Stimulated activated CD4-positive, alpha-beta T cell treated with anti-CD3 and anti-CD28 coated beads, Interleukin-15, amount 100 ng/mL, for 1 hour (primary cell): ENCODE measurements around the gene SKI.

Source experiments
- DNase-seq, 2 donors: peaks; one replicate each; pipeline ENCODE4 v3.0.0-alpha.2; 2020; ENCODE audit warnings: low read depth in 1 of 2, low spot score in 1 of 2

The SKI gene

DNA sequence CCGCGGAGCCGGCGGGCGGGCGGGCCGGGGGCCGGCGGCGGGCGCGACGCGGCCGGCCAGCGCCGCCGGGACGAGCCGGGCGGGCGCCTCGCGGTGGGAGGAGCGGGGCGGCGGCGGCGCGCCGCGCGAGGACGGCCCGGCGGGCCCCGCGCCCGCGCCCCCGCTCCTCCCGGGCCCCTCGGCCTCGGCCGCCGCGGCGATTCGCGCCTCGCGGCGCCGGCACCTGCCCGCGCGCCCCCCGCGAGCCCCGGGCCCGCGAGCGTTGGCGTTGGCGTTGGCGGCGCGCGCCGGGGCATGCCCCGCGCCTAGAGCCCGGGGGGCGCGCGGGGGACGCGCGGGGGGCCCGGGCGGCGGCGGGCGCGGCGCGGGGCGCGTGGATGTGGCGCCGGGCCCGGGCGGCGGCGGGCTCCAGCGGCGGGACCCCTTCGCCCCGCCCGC lies at the start of gene SKI:
TSS of gene SKI (plus strand) at position 163 of the 438 bp plus-strand sequence. CDS start 448 bp downstream, outside the sequence.
- no peak for DNase-seq

DNA sequence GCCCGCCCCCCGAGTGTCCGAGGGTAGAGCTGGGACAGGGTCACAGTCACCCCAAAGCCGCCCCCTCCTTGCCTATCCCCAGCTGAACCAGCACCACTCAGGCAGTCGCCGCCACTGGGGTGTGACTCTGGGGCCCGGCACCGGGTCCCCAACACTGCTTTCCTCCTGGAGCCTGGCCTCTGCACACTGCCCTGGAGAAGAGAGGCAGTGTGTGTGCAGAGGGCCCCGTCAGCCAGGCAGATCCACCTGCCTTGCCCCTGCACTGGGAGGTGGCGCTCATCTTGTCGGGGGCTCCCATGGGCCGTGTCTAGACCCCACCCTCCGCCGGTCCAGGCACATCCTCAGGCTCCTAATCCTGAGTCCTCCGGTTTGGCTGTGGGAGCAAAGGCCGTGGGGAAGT lies 49.2 kb upstream of the SKI start:
- DNase-seq: no peak

DNA sequence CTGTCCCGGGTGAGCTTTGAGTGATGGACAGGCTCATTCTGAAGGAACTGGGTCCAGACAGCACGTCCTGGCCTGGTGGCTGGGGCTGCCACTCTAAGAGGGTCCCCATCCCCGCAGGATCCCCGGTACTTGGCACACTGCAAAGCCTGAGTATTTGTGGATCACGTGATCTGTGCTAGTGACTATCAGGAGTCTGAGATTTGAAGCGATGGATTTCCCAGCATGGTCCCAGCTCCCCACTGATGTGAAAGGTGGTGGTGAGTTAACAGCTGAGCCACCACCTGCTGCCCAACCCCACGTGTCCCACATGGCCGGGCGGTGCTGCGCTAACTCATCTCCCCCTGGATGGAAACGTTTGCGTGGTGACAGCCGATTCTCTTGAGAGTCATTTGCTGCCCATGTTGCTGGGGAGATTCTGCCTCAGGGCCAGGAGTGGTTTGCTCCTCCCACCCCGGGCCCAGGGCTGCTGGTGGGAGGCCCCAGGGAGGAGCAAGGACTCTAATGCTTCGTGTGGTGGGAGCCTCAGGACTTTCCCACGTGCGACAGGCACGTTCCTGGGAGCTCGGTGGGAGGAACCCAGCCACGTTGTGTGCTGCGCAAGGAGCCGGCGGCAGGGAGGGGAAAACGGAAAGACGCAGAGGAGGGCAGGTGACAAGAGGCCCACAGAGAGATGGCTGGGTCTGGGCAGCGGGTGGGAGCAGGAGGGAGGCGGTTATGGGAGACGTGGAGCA lies 48.7 kb upstream of the SKI start:
- DNase-seq: no peak

DNA sequence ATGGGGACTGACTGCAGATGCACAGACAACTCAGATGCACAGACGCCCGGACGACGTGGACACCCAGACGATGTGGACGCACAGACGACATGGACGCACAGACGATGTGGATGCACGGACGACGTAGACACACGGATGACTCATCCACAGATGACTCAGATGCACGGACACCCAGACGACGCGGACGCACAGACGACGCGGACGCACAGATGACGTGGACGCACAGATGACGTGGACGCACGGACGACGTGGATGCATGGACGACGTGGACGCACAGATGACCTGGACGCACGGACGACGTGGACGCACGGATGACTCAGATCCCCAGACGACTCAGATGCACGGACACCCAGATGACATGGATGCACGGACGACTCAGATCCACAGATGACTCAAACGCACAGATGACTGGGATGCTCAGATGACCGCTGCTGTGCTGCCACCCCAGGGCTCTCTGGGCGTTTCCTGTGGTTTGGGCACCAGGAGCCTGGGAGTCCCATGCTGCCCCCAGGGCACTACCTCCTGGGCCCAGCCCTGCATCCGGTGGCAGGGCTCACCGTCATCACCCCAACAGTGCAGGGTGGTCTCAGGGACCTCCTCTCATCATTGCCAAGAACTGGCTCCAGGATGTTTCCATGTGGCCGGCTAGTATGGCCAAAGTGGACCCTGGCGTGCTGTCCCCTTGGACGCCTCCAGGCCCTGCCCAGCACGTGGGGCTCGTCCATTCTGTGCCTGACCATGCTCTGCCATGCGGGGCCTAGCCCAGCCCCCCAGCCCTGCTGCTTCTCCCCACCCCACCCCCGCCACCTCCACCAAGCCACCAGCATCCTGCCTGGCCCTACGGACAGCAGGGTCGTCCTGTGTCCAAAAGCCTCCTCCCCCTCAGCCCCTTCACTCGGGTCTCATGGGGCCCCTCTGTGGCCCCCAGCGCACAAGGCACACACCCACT lies 47.5 kb upstream of the SKI start:
- DNase-seq: no peak

DNA sequence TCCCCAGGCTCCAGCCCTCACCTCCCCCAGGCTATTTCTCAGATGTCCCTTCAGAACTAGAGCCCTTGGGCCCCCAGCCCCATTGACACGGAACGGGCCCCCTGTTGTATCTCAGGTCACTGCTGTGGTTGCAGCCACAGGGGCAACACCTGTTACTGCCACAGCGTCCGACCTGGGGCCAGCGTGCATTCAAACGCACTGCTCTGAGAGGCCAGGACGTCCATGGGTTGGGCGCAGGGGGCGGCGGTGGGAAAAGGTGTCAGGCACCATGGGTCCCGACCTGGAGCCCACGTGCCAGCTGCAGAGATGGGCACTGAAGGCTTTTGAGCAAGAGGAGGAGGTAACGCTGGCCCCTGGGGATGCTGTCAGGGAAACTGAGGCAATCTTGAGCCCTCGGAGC lies 46.8 kb upstream of the SKI start:
- no peak for DNase-seq

DNA sequence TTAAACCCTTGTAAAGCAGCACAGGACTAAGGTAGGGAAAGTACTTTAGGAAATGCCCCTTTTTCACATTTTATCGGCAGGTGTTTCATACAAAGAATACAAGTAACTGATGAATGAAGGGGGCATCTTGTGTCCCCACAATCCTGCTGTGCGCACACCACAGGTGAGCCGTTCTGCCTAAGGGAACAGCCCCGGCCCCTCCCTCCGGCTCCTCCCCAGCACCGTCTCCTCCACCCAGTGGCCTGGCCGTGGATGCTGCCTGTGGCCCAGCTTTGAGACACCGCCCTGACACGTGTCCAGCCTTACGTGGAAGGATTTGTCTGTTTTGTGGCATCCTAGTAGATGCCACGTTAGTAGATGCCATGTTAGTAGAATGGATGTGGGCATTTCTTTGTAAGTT lies 46.4 kb upstream of the SKI start:
- DNase-seq: no peak

DNA sequence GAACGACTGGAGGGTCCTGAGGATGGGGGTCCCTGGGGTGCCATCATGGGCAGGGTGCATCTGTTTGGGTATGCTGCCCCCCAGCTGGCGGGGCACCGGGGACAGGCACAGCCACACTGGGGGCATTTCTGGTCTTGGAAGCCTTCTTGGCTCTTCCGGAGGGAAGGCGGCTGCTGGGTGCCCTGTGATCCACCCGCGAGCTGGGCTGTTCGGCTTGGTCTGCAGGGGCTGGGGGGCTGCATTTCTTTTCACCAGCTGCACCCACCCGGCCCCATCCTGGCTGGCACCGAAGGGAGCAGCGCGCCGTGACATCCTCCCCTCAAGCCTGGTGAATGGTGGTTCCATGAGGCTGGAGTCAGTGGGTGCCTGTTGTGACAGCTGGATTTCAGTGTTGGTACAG lies 45.7 kb upstream of the SKI start:
- no peak for DNase-seq

DNA sequence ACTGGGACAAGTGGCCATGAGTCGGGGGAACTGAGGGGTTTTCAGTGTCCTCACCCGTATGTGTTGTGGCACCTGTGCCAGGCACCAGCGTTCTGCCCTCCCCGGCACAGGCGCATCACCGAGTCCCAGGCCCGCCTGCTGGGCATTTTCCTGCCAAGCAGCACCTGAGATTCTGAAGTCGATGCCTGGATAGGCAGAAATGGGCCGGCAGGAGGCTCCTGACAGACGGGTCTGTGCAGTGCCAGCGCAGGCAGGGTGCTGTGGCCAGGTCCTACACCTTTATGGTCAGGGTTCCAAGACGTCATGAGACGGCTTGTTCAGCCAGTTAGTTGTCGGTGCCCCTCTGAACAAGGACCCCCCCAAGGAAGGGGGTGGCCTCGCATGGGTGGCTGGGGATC lies 44.2 kb upstream of the SKI start:
- DNase-seq: no peak

DNA sequence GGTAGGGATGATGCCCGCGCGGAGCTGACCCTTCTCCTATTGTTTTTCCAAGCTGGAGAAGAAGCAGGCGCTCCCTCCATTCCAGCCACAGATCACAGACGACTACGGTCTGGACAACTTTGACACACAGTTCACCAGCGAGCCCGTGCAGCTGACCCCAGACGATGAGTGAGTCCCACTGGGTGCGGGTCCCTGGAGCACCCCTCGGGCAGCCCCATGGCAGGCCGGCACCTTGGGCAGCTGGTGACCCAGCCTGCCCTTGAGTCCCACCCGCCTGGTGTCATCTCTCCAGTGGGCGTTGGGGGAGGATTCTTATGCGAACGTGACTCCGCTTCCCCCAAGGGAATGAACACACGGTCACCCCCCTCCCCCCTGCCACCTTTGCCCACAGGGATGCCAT lies 43.6 kb upstream of the SKI start:
- DNase-seq: no peak

DNA sequence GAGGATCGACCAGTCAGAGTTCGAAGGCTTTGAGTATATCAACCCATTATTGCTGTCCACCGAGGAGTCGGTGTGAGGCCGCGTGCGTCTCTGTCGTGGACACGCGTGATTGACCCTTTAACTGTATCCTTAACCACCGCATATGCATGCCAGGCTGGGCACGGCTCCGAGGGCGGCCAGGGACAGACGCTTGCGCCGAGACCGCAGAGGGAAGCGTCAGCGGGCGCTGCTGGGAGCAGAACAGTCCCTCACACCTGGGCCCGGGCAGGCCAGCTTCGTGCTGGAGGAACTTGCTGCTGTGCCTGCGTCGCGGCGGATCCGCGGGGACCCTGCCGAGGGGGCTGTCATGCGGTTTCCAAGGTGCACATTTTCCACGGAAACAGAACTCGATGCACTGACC lies 43.2 kb upstream of the SKI start:
- no peak for DNase-seq

DNA sequence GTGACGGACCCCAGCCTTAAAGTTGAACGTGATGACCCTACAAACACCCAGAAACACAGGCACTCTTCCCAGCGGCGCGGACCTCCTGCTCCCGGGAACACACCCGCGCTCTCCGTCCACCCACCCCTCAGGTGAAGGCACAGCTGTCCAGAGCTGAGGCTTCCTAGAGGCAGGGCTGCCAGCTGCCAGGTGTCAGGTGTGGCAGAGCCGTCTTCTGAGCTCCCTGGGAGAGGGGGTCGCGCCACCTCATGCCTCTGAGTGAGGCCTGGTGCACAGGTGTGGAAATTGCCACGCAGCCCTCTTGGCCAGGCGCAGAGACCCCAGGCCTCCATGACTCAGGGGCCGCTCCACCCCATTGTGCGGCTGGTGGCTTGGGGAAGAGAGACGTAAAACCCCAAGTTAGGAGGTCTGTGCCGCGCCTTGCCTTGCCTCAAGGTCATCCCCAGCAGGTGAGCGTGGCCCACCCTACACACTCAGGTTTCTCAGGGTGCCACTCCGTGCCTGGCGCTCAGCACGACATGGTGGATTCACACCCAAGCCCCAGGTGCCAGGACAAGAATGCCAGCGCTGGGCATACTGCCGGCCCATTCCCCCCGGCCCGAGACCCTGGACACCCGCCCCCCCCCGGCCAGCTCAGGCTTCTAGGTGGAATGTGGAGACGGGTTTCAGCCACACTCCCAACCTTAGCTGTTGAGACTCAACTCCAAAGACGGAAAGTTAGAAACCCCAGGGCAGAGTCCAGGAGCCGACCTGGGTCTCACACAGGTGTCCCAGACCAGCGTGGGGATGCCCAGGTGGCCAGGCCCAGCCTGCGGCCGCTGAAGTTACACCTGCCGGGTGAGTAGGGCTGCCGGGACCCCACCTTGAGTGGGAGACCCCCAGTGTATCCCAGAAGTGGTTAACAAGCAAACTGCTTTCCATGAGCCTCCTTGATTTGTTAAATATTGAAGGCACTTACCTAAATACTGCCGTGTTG lies 42.0 kb upstream of the SKI start:
- no peak for DNase-seq

DNA sequence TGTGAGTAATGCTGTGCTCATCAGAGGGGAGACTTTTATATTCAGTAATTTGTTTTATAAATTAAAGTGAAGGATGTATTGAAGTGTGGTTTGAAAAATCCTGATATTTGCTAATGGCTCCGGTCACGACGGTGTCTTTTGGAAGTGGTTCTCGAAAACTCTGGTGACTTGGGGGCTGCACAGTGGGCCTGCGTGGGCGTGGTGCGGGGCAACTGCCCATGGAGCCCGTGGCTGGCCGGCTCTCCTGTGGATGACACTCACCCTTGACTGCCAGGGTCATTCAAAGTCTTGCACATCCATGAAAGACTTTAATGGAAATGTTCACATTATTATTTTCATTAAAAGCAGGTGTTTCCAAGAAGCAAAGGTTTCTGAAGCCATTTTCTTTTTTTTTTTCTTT lies 41.2 kb upstream of the SKI start:
- DNase-seq: no peak

DNA sequence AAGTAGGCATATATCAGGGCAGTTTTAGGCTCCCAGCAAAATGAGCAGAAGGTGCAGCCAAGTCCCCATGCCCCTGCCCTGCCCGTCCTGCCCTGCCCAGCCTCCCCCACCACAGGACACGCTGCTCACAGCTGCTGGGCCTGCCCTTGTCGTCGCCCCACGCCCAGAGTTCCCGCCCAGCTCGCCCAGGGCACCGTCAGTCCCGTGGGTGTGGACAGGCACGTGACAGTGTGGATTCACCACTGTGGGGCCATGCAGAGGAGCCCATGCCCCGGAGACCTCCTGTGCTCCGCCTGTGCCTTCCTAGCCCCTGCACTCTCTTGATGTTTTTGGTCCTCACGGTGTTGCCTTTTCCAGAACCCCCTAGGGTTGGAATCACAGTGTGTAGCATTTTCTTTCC lies 40.5 kb upstream of the SKI start:
- no peak for DNase-seq

DNA sequence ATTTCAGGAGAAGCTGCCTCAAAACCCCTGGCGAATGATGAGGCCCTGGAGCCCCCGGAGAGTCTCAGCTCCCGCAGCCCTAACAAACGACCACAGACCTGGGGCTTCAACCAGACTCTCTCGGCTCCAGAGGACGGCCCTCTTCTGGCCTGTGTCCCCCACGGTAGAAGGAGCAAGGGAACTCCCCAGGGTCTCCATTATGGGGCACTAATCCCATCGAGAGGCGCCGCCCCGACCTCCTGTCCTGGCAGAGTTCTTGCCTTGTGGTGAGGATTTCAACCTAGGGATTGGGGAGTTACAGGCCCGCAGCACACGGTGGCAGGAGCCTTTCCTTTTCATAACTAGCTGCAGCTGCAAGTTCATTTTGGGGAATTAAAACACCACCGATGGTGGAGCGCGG lies 39.8 kb upstream of the SKI start:
- DNase-seq: no peak

DNA sequence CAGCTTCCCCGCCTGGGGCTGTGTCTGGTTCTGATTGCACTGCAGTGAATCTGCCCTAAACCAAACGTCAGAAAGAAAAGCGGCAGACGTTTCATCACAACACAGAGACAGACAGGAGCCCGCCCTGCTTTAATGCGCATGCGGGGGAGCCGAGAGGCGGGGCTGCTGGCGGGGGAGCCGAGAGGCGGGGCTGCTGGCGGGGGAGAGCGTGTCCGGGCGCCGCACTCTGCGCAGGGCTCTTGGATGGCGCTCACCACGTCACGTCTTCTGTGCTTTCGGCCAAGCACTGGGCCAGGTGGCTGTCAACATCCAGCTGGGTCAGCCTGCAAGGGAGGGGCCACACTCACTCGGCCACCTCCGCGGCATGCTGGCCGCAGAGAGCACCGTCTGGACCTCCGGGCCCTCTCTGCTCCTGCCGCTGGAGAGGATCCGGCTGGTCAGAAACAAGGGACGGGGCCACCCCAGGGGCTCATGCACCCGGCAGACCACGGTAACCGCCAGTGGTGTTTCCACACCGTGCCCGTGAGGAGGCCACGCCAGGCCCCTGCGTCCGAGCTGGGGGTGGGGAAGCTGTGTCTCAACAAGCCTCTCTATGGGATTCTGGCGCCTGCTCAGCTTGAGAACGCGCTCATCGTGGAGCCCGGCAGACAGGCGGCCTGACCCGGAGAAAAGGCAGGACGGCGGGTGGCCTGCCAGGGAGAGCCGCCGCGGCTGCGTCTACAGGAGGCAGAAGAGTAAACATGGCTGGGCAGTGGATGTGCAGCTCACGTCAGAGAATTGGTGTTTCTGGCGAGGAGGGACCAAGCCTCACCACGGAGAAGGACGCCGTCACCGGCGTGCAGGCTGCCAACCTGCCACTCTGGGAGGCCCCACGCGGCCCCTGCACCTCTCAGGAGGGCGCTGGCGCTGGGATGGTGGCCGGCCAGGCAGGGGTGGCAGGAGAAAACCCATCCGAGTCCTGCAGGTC lies 38.4 kb upstream of the SKI start:
- DNase-seq: peak; percentile 83

DNA sequence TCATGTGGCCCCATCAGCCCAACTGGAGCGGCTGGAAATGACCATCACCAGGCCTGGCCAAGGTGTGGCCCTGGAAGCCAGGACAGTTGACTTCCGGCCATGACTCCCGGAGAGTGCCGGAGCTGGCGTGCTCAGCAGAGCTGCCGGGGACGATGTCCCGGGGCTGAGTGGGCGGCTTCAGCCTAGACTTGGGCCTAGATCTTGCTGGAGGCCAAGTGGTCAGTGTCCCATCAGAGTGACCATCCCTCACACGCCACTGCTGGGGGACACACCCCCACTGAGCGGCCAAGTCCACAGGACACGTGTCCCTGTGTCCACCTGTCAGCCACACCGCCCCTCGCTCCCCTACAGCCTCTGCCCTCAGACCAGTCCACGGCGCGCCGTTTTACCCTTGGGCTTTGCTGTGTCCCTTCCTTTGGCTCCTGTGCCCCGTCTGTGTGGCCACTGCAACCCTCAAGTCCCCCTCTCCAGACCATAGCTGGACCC lies 37.6 kb upstream of the SKI start:
- no peak for DNase-seq

DNA sequence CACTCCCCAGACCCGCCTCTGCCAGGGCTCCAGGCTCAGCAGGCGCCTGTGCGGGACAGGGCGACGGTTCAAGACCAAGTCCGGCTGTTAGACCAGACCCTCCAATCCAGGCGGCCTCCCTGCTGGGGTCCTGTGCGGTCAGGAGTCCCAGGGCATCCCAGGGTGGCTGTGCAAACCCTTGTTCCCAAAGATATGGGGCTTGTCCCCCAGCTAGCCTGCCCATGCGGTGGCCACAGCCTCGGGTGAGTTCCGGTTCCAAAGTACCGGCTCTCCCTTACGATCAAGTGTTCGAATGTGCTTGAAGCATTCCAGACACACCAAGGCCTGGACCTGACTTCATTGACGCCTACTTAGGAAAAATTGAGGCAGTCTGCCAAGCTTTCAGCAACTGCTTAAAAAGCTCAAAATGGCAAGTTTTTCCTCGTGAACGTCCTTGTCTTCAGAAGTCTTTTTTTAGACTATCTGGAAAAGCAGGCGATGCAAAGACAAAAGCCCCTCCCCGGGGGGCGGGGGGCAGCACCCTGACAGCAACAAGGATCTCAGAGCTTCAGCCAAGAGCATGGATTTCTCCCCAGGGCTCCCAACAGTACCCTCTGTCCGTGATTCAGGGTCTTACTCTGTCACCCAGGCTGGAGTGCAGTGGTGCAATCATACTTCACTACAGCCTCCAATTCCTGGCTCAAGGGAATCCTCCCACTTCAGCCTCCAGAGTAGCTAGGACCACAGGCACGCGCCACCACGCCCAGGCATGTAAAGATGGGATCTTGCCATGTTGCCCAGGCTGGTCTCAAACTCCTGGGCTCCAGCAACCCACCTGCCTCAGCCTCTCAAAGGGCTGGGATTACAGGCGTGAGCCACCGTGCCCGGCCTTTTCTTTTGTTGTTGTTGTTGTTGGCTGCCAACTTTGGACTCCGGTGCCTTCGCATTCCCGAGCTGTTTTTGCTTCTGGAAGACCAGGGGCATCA lies 35.8 kb upstream of the SKI start:
- no peak for DNase-seq

DNA sequence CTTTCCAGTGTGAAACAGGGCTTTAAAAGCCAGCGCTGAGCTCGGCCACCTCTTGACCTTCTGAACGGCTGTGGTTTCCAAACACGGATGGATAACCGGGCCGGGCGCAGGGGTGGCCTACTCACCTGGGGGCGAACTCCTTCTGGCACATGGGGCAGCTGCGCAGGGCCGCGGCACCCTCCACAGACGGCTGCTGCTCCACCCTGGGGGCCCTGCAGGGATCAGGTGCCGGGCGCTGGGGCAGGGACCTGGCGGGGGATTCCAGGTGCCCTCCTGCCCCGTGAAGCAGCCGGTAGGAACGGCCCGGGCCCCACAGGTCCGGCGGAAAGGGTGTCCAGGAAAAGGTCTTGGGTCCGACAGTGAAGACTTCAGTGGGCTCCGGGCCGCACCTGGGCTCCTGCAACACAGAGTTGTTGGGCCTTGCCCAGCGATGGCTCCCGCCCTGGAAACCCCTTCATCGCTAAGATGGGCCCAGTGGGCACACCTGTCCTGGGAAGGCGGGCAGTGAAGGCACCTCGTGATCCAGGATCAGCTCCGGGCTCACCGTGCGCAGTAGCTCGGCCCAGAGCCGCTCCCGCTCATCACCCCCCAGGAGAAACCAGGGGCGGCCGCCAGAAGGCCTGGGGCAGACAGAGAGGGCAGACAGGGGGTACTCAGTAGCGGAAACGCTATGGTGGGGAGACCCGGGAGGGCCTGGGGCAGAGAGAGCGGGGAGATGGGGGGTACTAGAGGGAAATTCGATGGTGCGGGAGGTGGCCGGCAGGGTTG lies 34.4 kb upstream of the SKI start:
- no peak for DNase-seq
